Glomerular endothelial cell (primary cell): ENCODE data around the gene PIGH. TPM values are rescaled to one million over a fixed set of nuclear protein-coding genes. Genes with fewer than 3 reads are reported as not detected.
"Not testable (repeated sequence)": the region's sequence is repeated elsewhere in the genome, so short reads cannot be mapped to it uniquely, and the experiment has no call there.

ENCODE experiments used
- DNase-seq: peaks from one replicate; pipeline ENCODE4 v3.0.0-alpha.2; 2011; ENCODE audit warnings: low read depth, low spot score; ENCODE audit errors: extremely low read depth
- total RNA-seq: library from RNA; depleted of rRNA; stranded (reverse); fragments of >200 nt; gene quantifications from 2 replicates; pipeline ENCODE4 v1.2.3, GENCODE V29; 2015

The PIGH gene
- total RNA-seq, 1 donor from 2014 or later: 11.3 TPM

DNA sequence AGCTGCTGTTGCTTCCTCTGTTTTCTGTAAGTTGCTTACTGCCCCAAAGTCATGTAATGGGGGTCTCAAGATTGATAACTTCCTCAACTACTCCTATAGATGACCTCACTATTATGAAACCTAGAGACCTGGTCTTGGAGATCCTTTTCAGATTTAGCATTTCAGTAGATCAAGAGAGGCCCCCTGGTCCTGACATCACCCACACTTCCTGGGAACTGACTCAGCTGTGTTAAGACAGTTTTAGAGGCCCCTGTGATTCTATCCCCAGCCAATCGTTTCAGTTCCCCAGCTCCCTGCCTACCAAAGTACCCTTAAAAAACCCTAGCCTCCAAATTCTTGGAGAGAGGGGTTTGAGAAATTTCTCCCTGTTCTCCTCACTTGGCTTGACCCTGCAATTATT, 10.4 kb upstream of the PIGH start:
- DNase-seq: no peak

DNA sequence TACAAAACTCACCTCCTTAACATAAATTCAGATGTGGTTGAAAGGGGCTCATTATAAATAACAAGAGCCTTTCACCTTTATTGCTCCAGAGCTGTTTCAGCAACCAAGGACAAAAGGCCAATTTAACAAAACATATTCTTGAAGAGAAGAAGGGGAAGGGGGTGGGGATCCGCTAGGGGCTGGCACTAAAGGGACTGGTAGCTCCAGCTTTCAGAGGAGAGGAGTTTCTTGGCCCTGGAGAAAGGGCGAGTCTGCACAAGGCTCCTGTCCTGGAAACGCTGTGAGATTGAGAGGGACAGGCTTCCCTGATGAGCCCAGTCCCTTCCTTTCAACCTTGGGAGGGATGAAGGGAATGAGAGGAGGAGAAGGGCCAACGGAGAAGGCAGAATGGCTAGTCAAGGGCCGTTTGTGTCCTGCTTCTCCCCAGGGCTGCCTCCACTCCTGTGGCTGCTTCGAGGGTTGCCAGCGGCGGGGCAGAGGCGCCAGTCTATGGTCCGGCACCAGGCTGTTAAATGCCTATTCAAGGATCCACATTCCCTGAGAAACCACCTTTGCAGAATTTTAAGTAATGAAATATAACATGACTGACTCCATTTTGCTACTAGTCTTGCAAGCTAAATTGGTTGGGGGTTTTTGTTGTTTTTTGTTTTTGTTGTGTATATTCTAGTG, 9.7 kb upstream of the PIGH start:
- no peak for DNase-seq

DNA sequence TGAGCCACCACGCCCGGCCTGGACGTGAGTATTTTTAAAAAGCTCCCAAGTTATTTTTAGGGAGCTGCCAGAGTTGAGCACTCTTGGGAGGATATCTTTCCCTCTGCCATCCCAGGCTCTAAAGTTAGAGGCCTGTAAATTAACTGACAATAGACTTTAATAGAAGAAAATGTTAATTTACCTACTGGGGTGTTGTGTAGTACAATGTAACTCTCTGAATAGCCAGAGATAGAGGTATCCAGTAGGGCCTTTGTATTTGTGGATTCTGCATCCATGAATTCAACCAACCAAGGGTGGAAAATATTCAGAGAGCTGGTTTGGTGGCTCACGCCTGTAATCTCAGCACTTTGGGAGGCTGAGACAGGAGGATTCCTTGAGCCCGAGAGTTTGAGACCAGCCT, 7.6 kb upstream of the PIGH start:
- DNase-seq: no peak

DNA sequence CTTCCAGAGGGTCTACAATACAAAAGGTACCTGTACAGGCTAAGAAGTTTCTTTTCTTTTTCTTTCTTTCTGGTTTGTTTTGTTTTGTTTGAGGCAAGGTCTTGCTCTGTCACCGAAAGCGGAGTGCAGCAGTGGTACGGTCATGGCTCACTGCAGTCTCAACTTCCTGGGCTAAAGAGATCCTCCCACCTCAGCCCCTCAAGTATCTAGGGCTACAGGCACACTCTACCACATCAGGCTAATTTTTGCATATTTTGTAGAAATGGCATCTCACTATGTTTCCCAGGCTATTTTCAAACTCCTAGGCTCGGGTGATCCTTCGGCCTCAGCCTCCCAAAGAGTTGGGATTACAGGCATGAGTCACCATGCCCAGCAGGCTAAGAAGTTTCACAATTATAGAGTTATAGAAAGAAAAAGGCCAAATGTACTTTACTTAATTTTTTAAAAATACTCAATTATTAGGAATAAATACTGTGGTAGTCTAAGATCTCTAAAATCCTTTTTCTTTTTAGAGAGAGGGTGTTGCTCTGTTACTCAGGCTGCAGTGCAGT, 3.0 kb upstream of the PIGH start:
- no peak for DNase-seq

DNA sequence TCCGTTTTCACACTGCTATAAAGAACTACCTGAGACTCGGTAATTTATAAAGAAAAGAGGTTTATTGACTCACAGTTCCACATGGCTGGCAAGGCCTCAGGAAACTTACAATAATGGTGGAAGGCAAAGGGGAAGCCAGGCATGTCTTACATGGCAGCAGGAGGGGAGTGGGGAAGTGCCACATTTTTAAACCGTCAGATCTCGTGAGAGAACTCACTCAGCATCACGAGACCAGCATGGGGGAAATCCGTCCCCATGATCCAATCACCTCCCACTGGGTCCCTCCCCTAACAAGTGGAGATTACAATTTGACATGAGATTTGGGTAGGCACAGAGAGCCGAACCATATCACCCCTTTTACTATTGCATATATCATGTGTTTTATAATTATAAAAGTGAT, 2.0 kb upstream of the PIGH start:
- no peak for DNase-seq

DNA sequence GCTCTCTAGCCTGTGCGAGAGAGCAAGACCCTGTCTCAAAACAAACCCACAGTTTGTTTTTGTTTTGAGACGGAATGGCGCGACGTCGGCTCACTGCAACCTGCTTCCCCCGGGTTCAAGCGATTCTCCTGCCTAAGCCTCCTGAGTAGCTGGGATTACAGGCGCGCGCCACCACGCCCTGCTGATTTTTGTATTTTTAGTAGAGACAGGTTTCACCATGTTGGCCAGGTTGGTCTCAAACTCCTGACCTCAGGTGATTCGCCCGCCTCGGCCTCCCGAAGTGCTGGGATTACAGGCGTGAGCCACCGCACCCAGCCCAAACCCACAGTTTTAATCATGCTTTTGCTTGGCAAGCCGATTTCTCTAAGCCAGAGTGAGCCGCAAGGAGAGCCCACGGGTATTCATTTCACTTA, 500 bp upstream of the PIGH start:
- DNase-seq: not testable (repeated sequence)

DNA sequence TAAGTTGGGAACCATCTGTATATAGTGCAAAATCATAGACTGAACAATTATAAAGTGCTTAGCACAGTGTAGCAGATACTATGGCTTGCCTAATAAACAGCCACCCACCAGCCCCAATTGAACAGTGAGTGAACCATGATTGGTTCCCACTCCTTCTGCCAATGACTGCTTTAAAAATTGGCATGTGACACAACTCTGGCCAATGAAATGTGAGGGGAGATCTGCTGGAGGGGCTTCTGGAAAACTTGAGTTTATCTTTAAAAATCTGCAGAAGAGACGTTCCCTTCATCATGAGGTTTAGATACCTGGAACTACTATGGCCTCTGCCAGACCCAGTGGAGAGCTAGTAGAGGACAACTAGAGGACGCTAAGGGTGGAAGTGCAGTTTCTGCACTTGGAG, 4.7 kb downstream of the PIGH start:
- no peak for DNase-seq

DNA sequence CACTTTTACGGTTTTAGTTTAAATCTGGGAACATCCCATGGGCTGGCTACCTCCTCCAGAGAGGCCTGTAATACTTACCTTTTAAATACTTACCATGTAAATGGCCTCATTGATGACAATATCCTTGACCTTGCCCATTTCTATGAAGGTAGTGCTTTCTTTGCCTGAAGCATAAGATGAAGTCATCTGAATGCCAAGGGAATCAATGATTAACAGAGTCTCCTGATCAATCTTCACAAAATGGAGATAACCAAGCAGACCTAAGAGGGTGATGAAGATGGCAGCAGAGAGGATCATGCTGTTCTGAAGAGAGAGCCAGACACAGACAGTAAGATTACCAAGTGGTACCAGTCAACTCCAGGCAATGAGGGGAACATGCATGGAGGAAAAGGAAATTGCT, 6.4 kb downstream of the PIGH start:
- not testable (repeated sequence) for DNase-seq

DNA sequence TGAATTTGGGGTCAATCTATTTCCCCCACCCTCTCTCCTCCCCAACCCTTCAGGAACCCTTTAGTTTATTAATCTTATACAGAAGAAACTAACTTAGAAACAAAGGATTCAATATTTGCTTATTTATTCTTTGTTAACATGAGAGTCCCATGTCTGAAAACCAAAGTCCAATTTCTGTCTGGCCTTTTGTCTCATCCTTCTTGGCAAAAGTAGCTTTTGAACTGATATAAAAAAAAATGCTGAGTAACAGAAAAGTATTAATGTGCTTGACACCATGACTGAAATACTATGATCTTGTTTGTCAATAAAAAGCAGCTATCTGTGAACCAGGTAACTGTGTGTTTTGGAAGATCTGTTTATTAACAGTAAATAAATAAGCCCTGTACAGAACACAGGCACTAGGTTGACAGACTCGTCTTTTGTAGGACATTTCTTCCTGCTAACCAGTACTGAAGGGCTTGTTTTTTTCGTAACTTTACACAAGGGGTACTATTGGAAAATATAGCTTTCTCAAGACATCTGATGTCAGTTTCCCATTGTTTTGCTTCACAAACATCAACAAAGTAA, 10.8 kb downstream of the PIGH start:
- no peak for DNase-seq

DNA sequence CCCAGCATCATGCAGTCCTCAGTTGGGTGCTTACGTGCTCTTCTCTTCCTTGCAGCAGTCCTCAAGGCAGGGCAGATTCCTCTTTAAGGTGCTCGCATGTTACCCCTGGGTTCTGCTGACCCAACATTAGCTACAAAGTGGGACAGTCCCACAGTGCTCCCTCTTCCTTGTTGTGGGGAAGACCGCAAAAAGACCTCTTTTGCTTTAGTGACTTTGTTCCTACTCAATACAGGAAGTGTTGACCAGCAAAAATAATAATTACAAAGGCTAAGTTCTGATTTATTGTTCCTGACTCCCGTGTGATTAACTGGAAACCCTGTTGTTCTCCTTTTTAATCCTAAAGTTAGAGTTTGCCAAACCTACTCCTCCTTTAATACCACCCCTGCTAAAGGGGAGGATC, 13.7 kb downstream of the PIGH start:
- no peak for DNase-seq

DNA sequence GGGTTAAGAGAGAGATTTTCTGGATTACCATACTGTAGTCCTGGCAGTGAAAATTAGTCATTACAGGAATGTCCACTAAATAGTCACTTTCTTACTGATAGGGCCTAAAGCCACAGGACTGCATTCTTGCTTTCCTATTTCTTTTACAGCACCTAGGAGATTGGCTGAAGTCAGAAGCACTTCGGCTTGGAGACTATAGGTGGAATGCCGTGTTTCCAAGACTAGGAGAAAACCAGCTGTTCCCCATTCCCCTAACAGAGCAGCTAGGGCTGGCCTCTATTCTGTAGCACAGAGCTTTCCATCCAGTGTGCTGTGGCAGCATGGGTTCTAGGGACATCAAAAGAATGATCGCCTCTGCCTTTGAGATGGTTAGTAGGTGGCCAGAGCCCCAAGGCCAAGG, 15.1 kb downstream of the PIGH start:
- no peak for DNase-seq

DNA sequence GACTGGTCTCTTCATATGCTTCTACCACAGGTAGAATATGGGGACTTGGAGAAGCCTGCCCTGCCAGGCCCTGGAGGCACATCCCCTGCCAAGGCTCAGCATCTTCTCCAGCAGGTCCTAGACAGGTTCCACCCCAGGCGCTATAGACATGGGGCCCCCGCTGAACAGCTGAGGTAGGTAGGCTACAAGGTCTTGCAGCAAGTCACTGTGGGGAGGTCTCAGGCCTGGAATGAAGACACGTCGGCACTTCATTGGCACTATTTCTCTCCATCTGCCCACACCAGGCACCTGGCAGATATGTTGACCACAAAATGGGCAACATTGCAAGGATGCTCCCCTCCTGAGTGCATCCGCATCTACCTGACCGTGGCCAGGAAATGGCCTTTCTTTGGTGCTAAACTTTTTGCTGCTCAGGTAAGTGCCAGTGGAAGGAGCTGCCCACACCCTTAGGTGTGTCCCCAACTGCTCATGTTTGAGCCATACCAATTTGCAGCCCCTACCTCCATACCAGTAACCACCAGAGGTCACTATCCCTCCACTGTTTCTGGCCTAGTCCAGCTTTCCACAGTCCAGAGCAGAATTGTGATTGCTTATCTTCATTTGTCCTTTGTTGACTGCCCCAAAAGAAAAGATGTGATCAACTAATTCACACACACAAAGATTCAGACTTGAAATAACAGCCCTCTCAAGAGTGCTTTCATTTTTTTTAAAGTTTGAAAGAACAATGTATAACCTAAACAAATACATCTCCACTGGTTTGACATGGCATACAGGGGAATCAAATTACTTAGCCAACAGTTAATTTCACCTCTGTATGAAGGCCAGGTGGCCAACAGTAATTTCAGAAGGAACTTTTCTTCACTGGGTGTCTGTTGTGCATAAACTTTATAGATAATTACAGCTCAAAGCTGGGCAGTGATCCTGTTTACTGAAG, 16.1 kb downstream of the PIGH start:
- no peak for DNase-seq

DNA sequence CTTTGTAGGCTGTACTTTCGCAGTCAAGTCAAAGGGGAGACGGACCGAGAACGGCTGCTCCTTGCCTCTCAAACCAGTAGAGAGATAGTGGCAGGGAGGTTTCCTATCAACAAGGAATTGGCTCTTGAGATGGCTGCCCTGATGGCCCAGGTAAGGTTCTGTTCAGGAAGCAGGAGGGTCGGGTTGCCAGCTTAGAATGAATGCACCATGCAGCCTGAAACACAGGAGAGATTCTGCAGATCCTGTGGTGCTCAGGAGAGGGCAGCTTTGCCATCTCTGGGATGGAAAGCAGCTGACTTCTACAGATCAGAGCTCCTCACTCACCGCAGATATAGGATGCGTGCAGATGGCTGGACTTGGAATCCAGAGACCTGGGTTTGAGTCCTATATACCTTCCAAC, 18.0 kb downstream of the PIGH start:
- no peak for DNase-seq

DNA sequence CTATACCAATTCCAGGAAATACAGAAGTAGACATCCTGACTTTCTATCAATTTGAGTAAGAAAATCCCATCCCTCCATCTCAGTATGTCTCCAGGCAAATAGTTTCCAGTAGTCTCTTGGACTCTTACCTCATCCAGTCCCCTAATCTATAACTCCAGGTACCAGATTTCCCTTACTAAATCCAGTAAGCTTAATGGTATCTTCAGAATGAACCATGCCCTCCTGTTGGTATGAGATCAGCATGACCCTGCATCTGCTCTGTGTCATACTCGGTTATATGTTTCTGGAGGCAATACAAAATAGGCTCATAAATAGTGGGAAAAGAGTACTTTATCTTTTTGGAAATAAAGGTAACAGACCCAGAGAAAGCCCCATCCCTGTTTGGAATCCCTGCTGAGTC, 18.4 kb downstream of the PIGH start:
- no peak for DNase-seq

DNA sequence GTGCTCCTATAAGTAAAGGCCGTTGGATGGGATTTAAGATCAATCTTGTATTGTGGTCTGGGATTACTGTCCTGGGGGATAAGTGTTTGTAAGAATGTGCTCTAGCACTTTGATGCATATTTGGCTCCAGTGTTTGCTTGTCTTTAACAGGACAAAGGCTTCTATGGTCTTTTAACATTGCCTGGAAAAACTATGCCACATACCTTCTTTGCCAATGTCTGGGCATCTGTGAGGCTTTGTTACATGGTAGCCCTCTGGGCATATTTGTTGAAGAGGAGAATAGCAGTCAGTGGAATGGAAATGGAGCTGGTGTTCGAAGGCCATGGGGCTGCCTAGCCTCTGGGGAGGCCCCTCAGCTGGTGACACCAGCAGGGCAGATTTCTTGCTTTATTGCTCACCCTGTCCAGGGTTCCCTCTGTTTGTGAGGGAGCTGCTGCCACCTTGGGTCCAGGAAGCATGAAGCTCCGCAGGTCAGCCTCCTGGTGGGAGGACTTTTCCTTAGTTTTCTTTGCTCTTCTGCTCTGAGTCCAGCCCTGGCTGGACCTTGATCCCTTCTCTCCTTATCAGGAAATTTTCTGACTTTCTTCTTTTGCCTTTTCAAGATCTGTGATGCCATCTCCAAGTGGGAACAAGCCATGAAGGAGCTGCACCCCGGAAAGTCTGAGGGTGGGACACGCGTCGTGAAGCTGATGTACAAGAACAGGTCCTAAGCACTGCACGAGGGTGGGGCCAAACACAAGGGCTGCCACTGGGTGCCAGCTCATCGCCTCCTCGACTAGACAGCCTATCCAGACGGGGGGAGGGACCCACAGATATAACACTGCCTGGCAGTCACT, 19.5 kb downstream of the PIGH start:
- no peak for DNase-seq

DNA sequence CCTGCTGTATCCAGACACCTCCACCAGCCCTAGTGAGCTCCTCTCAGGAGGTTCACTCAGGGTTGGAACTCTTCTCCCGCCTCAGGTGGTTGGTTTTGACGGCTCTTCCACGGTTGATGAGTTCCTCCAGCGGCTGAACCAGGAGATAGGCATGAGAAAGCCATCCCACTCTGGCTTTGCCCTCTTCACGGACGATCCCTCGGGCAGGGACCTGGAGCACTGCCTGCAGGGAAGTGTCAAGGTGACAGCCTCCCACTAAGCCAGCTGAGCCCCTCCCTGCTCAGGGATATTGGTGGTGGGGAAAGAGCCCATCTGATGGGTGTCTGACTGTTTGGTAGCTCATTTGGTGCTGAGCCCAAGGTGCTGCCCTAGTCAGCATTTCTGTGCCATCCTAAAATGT, 20.4 kb downstream of the PIGH start:
- DNase-seq: no peak

DNA sequence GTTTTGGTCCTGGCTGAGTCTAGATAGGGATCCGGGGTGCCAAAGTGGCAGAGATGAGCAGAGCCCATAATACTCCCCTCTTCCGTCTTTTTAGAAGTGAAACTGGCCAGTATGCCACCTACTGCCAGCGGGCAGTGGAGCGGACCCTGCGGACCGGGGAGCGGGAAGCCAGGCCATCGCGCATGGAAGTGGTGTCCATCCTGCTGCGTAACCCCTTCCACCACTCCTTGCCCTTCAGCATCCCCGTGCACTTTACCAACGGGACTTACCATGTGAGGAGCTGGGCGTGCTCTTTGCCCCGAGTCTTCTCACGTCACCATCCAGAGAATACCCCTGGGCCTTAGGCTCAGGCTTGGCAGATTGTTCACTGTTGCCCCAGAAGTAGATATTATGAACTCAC, 21.0 kb downstream of the PIGH start:
- DNase-seq: no peak

DNA sequence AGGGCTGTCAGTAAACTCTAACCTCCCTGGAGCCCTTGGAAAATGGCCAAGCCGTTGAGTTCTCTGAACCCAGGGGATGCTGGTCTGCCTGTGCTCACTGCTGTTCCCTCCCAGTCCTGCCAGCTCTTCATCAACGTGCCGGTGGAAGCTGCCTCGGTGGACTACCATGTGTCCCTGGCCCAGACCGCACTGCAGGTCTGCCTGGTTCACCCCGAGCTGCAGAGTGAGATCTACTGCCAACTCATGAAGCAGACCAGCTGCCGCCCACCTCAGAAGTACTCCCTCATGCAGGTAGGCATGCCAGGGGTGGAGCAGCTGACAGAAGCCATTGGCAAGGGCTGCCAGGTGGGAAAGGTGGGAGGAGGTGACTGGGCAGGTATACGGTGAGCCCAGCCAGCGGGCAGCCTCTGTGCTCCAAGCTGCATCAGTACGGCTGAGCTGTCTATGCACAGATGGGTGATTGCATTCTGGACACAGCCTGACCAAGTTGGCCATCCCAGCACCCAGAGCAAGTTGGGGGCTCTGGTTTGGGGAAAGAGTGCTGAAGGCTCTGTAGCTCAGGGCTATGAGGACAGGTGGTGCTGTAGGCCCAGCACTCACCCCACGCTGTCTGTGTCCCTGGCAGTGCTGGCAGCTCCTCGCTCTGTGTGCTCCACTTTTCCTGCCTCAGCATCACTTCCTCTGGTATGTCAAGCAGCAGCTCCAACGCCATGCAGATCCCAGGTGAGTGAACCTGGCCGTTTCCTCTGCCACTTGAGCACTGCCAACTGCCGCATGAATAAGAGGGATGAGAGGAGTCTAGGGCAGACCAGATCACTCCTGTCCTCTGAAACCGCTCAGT, 21.9 kb downstream of the PIGH start:
- no peak for DNase-seq

DNA sequence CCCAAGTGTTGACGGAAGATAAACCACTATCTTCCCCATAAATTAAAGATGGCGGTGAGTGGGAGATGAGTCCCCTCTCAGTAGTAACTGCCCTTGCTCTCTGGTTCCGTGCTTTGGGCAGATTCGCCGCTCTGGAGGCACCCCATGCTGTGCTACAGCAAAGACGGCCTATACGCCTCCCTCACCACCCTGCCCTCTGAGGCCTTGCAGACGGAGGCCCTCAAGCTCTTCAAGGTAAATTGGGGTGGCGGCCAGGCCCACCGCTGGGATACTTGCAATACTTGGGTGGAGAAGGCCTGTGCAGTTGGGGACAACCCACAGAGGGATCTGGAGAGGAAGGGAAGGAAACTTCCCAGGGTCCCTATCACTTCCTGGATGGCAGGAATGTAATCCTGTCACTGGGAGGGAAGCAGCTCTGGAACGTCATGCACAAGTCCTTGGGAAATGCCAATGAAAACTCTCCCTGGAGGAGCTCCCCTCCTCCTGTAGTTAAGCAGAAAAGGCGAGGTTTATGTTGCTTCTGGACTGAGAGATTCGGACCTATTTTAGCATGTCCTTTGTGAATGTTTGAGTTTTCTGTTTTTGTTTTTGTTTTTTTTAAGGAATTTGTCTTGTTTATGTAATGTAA, 22.8 kb downstream of the PIGH start:
- DNase-seq: no peak
